GM12873 (cell line): ENCODE results near the gene PRODH.

Experiments used
- TF ChIP-seq, protein P1 (sequence below): IDR thresholded peaks from 2 replicates; pipeline ENCODE4 v1.5.1; 2012; ENCODE audit warnings: low read depth, mild to moderate bottlenecking, moderate library complexity, low read length, control low read depth; ENCODE audit not compliant: insufficient read depth; ENCODE audit errors: missing control alignments

PRODH gene

GRCh38 chr22:18970948-18971315 is 34.8 kb upstream of the PRODH start:
- TF ChIP-seq, protein P1, sequence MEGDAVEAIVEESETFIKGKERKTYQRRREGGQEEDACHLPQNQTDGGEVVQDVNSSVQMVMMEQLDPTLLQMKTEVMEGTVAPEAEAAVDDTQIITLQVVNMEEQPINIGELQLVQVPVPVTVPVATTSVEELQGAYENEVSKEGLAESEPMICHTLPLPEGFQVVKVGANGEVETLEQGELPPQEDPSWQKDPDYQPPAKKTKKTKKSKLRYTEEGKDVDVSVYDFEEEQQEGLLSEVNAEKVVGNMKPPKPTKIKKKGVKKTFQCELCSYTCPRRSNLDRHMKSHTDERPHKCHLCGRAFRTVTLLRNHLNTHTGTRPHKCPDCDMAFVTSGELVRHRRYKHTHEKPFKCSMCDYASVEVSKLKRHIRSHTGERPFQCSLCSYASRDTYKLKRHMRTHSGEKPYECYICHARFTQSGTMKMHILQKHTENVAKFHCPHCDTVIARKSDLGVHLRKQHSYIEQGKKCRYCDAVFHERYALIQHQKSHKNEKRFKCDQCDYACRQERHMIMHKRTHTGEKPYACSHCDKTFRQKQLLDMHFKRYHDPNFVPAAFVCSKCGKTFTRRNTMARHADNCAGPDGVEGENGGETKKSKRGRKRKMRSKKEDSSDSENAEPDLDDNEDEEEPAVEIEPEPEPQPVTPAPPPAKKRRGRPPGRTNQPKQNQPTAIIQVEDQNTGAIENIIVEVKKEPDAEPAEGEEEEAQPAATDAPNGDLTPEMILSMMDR, result no peak

DNA sequence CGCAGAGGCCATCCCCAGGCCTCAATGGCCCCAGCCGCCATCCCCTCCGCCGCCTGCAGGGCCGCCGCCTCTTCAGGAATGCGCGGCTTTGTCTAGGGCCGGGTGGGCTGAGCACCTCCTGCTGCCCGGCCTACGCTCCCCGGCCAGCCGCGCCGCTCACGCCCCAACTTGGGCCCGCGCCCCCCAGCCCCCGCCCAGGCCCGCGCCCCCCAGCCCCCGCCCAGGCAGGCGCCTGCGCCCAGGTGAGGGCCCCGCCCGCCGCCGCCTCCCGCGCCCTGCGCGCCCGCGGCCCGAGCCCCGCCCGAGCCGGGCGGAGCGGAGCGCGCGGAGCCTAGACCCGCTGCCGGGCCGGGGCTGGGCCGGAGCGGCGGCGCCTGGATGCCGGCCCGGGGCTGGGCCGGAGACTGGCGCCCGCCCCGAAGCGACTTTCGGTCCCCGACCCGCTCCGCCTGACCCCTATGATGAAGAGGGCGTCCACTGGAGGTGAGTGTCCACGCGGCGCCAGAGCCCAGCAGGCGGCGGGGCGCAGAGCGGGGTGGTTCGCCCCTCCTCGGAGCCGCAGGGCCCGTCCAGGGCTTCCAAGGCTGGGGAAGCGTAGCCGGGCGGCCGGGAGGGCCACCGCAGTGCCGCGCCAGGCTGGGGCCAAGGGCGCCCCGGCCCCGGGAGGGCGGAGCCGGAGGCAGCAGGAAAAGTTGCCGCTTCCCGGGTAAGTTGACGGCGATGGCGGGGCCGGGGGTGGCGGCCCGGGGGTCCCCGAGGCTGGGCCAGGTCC is 34.3 kb upstream of the PRODH start:
- TF ChIP-seq, protein P1, result no peak

GRCh38 chr22:18968011-18968749 is 32.1 kb upstream of the PRODH start:
- TF ChIP-seq, protein P1, result no peak

- TF ChIP-seq, protein P1, result no peak
Measured at GRCh38 chr22:18966748-18967147, 30.7 kb upstream of the PRODH start.

GRCh38 chr22:18965526-18966421 is 29.7 kb upstream of the PRODH start:
- TF ChIP-seq, protein P1, result no peak

DNA sequence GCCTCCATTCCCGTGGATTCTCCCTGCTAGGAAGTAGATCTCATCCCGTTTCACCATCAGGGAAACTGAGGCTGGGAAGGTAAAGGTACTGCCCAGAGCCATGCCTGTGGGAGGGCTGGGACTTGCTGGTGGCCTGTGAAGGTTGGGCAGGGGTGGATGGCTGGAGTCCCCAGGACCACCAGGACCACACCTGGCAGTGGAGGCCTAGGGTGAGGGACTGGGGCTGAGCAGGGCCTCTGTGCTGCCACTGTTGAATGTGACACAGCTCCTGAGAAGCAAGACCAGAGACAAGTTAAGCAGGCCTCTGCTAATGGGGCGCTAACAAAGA is 26.2 kb upstream of the PRODH start:
- TF ChIP-seq, protein P1, result no peak

DNA sequence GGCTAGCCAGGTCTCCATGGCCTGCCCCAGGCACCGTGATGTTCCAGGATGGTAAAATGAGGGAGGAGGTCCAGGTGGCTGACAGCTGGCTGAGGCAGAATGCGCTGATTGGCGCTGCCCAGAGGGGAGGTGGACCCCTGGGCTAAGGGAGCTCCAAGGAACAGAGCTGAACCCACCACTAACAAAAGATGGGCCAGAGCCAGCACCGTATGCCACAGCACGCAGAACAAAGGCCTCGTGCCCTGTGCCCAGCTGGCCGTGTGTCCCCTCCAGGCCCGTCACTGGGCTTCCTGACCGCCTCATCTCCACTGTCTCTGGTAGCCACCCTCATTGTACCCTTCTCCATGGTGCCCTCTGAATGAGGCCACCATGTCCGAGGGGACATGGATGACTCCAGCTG is 19.6 kb upstream of the PRODH start:
- TF ChIP-seq, protein P1, result no peak
